ENCODE results near the gene SUPT4H1.

GRCh38 chr17:58337600-58338453, 14.2 kb downstream of the SUPT4H1 start:
- TF ChIP-seq TAF1 (IDR thresholded peaks at IDR 0.05; ENCODE audit: low read depth) (no peak), FOXM1 (IDR thresholded peaks at IDR 0.05; ENCODE audit: borderline replicate concordance, low read depth) (no peak), REST (IDR thresholded peaks at IDR 0.05; ENCODE audit: low read depth) (no peak), CEBPB (IDR thresholded peaks at IDR 0.05) (no peak), NFIC (IDR thresholded peaks at IDR 0.05) (no peak), RAD21 (IDR thresholded peaks at IDR 0.05; ENCODE audit: low read depth) (no peak), EGR1 (IDR thresholded peaks at IDR 0.05) (no peak)

Data from Ishikawa (cell line).